Adrenal gland (tissue), 5 donors: Measurements from ENCODE around the gene RAMP1.

Experiments
- POLR2A ChIP-seq, 2 donors: fragments of 450-650 bp; IDR thresholded peaks; one replicate each; pipeline ENCODE4 v1.6.1; 2017; ENCODE audit warnings: antibody characterized with exemption in 2 of 2, mild to moderate bottlenecking in 2 of 2, moderate library complexity in 1 of 2
- TF ChIP-seq, protein P1 (sequence below), 6 experiments: fragments of 450-650 bp in 4 of 6; fragments of 200-600 bp in 2 of 6; sonication (generic) in 1 of 6; IDR thresholded peaks; 1 replicate in 5 of 6; 2 replicates in 1 of 6; pipeline versions ENCODE4 v1.5.1 to v1.8.0; 2016 to 2021; ENCODE audit warnings: antibody characterized with exemption in 6 of 6, mild to moderate bottlenecking in 2 of 6, moderate library complexity in 1 of 6
- donor health status: DM: no; HTN: no; CAD: no.

GRCh38 chr2:237921967-237922492 lies 62.6 kb downstream of the RAMP1 start:
- TF ChIP-seq, protein P1, sequence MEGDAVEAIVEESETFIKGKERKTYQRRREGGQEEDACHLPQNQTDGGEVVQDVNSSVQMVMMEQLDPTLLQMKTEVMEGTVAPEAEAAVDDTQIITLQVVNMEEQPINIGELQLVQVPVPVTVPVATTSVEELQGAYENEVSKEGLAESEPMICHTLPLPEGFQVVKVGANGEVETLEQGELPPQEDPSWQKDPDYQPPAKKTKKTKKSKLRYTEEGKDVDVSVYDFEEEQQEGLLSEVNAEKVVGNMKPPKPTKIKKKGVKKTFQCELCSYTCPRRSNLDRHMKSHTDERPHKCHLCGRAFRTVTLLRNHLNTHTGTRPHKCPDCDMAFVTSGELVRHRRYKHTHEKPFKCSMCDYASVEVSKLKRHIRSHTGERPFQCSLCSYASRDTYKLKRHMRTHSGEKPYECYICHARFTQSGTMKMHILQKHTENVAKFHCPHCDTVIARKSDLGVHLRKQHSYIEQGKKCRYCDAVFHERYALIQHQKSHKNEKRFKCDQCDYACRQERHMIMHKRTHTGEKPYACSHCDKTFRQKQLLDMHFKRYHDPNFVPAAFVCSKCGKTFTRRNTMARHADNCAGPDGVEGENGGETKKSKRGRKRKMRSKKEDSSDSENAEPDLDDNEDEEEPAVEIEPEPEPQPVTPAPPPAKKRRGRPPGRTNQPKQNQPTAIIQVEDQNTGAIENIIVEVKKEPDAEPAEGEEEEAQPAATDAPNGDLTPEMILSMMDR (IDR thresholded peaks at IDR 0.05) = no peak
- no peak for TF ChIP-seq POLR2A (IDR thresholded peaks at IDR 0.05)
